Osteocyte (in vitro differentiated cells): ENCODE results near the gene FGF18. TPM values are rescaled to one million over a fixed set of nuclear protein-coding genes. Genes with fewer than 3 reads are reported as not detected.
A peak's percentile ranks its signal among the peaks of the same experiment; 100 is the strongest.

Experiments
- DNase-seq: peaks from one replicate; pipeline ENCODE4 v3.0.0; 2021; ENCODE audit warnings: mixed read lengths; ENCODE audit not compliant: unreplicated experiment; ENCODE audit errors: extremely low spot score
- H3K27ac Mint-ChIP-seq: one replicate; pipeline ENCODE4 v1.8.0; 2021; ENCODE audit warnings: mild to moderate bottlenecking, mixed read lengths; ENCODE audit not compliant: unreplicated experiment
- H3K27me3 Mint-ChIP-seq: one replicate; pipeline ENCODE4 v1.8.0; 2021; ENCODE audit warnings: mixed read lengths; ENCODE audit not compliant: unreplicated experiment
- H3K36me3 Mint-ChIP-seq: one replicate; pipeline ENCODE4 v1.8.0; 2021; ENCODE audit warnings: mixed read lengths; ENCODE audit not compliant: unreplicated experiment
- H3K4me1 Mint-ChIP-seq: one replicate; pipeline ENCODE4 v1.8.0; 2021; ENCODE audit warnings: mixed read lengths; ENCODE audit not compliant: unreplicated experiment
- H3K4me3 Mint-ChIP-seq: one replicate; pipeline ENCODE4 v1.8.0; 2021; ENCODE audit warnings: mild to moderate bottlenecking, moderate library complexity, mixed read lengths; ENCODE audit not compliant: unreplicated experiment
- H3K9me3 Mint-ChIP-seq: one replicate; pipeline ENCODE4 v1.8.0; 2021; ENCODE audit warnings: mixed read lengths; ENCODE audit not compliant: unreplicated experiment
- total RNA-seq: library from RNA; stranded (reverse); gene quantifications from 2 replicates; pipeline ENCODE4 v1.2.1, GENCODE V29; 2021
- TF ChIP-seq, protein P1 (sequence below): fragments of 200-600 bp; sonication (generic); IDR thresholded peaks from 2 replicates; pipeline ENCODE4 v1.5.0; 2021; ENCODE audit warnings: antibody characterized with exemption, mild to moderate bottlenecking, moderate library complexity

FGF18 gene
- total RNA-seq, 1 donor from 2014 or later, result 5.9 TPM

GRCh38 chr5:171405615-171406014 is 13.8 kb upstream of the FGF18 start:
- no peak for DNase-seq
- H3K4me1 Mint-ChIP-seq, result peaks cover 40% of the 10 kb centered on the region
- no peaks in the 10 kb centered on the region for H3K9me3 Mint-ChIP-seq
- peaks cover 57% of the 10 kb centered on the region for H3K36me3 Mint-ChIP-seq
- TF ChIP-seq, protein P1, sequence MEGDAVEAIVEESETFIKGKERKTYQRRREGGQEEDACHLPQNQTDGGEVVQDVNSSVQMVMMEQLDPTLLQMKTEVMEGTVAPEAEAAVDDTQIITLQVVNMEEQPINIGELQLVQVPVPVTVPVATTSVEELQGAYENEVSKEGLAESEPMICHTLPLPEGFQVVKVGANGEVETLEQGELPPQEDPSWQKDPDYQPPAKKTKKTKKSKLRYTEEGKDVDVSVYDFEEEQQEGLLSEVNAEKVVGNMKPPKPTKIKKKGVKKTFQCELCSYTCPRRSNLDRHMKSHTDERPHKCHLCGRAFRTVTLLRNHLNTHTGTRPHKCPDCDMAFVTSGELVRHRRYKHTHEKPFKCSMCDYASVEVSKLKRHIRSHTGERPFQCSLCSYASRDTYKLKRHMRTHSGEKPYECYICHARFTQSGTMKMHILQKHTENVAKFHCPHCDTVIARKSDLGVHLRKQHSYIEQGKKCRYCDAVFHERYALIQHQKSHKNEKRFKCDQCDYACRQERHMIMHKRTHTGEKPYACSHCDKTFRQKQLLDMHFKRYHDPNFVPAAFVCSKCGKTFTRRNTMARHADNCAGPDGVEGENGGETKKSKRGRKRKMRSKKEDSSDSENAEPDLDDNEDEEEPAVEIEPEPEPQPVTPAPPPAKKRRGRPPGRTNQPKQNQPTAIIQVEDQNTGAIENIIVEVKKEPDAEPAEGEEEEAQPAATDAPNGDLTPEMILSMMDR, result peak; percentile 53
- H3K4me3 Mint-ChIP-seq, result no peak overlapping the region
- H3K27me3 Mint-ChIP-seq, result no peaks in the 10 kb centered on the region
- no peak overlapping the region for H3K27ac Mint-ChIP-seq

GRCh38 chr5:171407234-171407633 is 12.2 kb upstream of the FGF18 start:
- Mint-ChIP-seq H3K9me3 (no peaks in the 10 kb centered on the region), H3K4me1 (peaks cover 53% of the 10 kb centered on the region), H3K27me3 (no peaks in the 10 kb centered on the region), H3K4me3 (no peak overlapping the region), H3K36me3 (peaks cover 53% of the 10 kb centered on the region), H3K27ac (no peak overlapping the region)
- DNase-seq, result no peak
- TF ChIP-seq, protein P1, result no peak

DNA sequence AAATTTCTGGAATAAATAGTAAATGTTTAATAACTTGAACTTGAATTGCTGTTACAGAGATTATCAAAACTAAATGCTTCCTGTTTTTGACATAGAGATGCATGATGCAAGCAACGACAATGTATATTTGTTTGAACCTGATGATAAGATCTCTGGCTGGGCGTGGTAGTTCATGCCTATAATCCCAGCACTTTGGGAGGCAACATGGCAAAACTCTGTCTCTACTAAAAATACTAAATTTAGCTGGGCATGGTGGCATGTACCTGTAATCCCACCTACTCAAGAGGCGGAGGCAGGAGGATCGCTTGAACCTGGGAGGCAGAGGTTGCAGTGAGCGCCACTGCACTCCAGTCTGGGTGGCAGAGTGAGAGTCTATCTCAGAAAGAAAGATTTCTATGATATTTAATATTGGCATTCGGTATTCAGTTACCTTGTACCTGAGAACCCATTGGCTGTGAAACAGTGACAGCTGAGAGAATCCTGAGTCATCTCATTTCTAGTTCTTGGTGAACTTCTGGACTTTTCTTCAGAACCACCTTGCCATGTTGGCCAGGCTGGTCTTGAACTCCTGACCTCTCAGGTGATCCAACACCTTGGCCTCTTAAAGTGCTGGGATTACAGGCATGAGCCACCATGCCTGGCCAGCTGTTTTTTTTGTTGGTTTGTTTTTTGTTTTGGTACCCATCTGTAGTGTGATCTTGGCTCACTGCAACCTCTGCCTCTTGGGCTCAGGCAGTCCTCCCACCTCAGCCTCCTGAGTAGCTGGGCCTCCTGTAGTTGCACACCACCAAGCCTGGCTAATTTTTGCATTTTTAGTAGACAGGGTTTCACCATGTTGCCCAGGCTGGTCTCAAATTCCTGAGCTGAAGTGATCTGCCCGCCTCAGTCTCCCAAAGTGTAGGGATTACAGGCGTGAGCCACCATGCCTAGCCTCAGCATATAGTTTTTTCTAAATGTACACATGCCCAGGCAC is 10.0 kb upstream of the FGF18 start:
- peaks cover 64% of the 10 kb centered on the region for H3K36me3 Mint-ChIP-seq
- TF ChIP-seq, protein P1, result no peak
- no peak overlapping the region for H3K4me3 Mint-ChIP-seq
- H3K27ac Mint-ChIP-seq, result peak overlapping the region; percentile 69
- no peaks in the 10 kb centered on the region for H3K9me3 Mint-ChIP-seq
- DNase-seq, result no peak
- no peaks in the 10 kb centered on the region for H3K27me3 Mint-ChIP-seq
- peaks cover 55% of the 10 kb centered on the region for H3K4me1 Mint-ChIP-seq

DNA sequence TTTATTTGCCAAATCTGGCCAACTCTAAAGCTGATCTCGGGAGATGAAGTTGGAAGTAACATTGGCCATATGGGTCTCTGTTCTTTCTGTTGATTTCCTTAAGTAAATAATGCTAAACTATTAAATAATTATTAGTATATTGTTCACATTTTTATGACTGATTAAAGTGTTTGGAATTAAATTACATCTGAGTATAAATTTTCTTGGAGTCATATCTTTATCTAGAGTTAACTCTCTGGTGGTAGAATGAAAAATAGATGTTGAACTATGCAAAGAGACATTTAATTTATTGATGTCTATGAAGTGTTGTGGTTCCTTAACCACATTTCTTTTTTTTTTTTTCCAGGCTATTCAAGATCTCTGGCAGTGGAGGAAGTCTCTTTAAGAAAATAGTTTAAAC is 9.3 kb upstream of the FGF18 start:
- Mint-ChIP-seq H3K27me3 (no peaks in the 10 kb centered on the region), H3K9me3 (no peaks in the 10 kb centered on the region), H3K4me3 (peak overlapping the region; percentile 1), H3K27ac (peak overlapping the region; percentile 66), H3K4me1 (peaks cover 55% of the 10 kb centered on the region), H3K36me3 (peaks cover 59% of the 10 kb centered on the region)
- DNase-seq, result no peak
- TF ChIP-seq, protein P1, result no peak

GRCh38 chr5:171412186-171412585 is 7.3 kb upstream of the FGF18 start:
- DNase-seq, result no peak
- no peak overlapping the region for H3K4me3 Mint-ChIP-seq
- H3K27me3 Mint-ChIP-seq, result no peaks in the 10 kb centered on the region
- H3K36me3 Mint-ChIP-seq, result peaks cover 40% of the 10 kb centered on the region
- peak overlapping the region; percentile 63 for H3K27ac Mint-ChIP-seq
- H3K9me3 Mint-ChIP-seq, result no peaks in the 10 kb centered on the region
- peaks cover 44% of the 10 kb centered on the region for H3K4me1 Mint-ChIP-seq
- TF ChIP-seq, protein P1, result no peak
